GM10266 (cell line): ENCODE measurements around the gene RNF11.
A peak's percentile ranks its signal among the peaks of the same experiment; 100 is the strongest.

Experiments used
- DNase-seq: peaks from one replicate; pipeline ENCODE4 v3.0.0; 2012; ENCODE audit errors: extremely low spot score
- CTCF ChIP-seq: IDR thresholded peaks from 2 replicates; pipeline ENCODE4 v1.5.1; 2012; ENCODE audit warnings: mild to moderate bottlenecking, low read depth; ENCODE audit not compliant: control insufficient read depth, insufficient read depth; ENCODE audit errors: missing control alignments

RNF11 gene

GRCh38 chr1:51203121-51203873 is 32.8 kb upstream of the RNF11 start:
- no peak for TF ChIP-seq CTCF
- DNase-seq, result peak; percentile 42

GRCh38 chr1:51203874-51204245 is 32.2 kb upstream of the RNF11 start:
- TF ChIP-seq CTCF, result no peak
- no peak for DNase-seq

GRCh38 chr1:51210055-51210454 is 26.0 kb upstream of the RNF11 start:
- TF ChIP-seq CTCF, result no peak
- no peak for DNase-seq

- TF ChIP-seq CTCF, result no peak
- no peak for DNase-seq
These were observed 25.4 kb upstream of the RNF11 start for GRCh38 chr1:51210676-51211075.

GRCh38 chr1:51214615-51215131 is 21.4 kb upstream of the RNF11 start:
- no peak for DNase-seq
- TF ChIP-seq CTCF, result no peak

GRCh38 chr1:51215169-51215568 is 20.9 kb upstream of the RNF11 start:
- no peak for DNase-seq
- no peak for TF ChIP-seq CTCF

GRCh38 chr1:51216631-51217030 is 19.4 kb upstream of the RNF11 start:
- DNase-seq, result no peak
- TF ChIP-seq CTCF, result no peak
